Mucosa of descending colon (tissue), 3 donors: ENCODE results near the gene MRPL22. TPM values are rescaled to one million over a fixed set of nuclear protein-coding genes. Genes with fewer than 3 reads are reported as not detected.

ENCODE experiments used
- ATAC-seq: fragments of 200-7000 bp; cut with Tn5 transposase; one replicate; pipeline ENCODE4 v1.9.1; 2020; ENCODE audit warnings: mild to moderate bottlenecking, moderate library complexity
- DNase-seq, 3 donors: peaks; one replicate each; pipeline ENCODE4 v3.0.0-alpha.2; 2020
- H3K36me3 ChIP-seq: fragments of 200-600 bp; one replicate; pipeline ENCODE4 v1.8.0; 2021; ENCODE audit warnings: low read depth, mild to moderate bottlenecking
- H3K4me1 ChIP-seq: fragments of 200-600 bp; one replicate; pipeline ENCODE4 v1.8.0; 2021; ENCODE audit warnings: low read depth, mild to moderate bottlenecking
- H3K4me3 ChIP-seq: fragments of 200-600 bp; one replicate; pipeline ENCODE4 v1.8.0; 2021; ENCODE audit warnings: mild to moderate bottlenecking
- H3K9me3 ChIP-seq: fragments of 200-600 bp; one replicate; pipeline ENCODE4 v1.8.0; 2021; ENCODE audit warnings: mild to moderate bottlenecking
- intact Hi-C, 2 donors: fragments of 100-400 bp; cut with DNase I in 1 of 2; cut with micrococcal nuclease in 1 of 2; formaldehyde crosslinking; loops; one replicate each; pipeline versions ENCODE4 v1.11.0 to v1.11.1; 2022; cut with DNase I, micrococcal nuclease
- long read RNA-seq, 2 donors: library from polyadenylated mRNA; unstranded; transcript quantifications; one replicate each; pipeline ENCODE4 v2.0.0, GENCODE V29; 2019 to 2021
- total RNA-seq, 3 donors: library from RNA; stranded (reverse); fragmentation: NEBNext Ultra II Directional in 2 of 3; extraction: Animal tissue kit (Norgen Biotek cat#: 25700) in 2 of 3; gene quantifications; one replicate each; pipeline versions ENCODE4 v1.2.1 to v1.2.4, GENCODE V29; 2021 to 2023
- TF ChIP-seq, protein P1 (sequence below): fragments of 200-600 bp; IDR thresholded peaks from one replicate; pipeline ENCODE4 v1.8.0; 2022; ENCODE audit warnings: antibody characterized with exemption, mild to moderate bottlenecking
- donor health status: DM: no; HTN: no; CAD: no; lungs with moderate emphysema.
- donor health status: DM: no; HTN: no; CAD: no.
- donor health status: DM: no; HTN: yes; CAD: no.

MRPL22 gene
- total RNA-seq = 10 to 100 TPM; 30.0 to 50.9 (median 36.0) TPM
- long read RNA-seq, donor 1, transcript MRPL22-207 (7 exons, 3,176 nt) = major isoform, 18 of 27 reads
- long read RNA-seq, donor 1, partial matches to known transcripts = 5 of 27 reads
- long read RNA-seq, donor 1, other reads (novel, unspliced or antisense) = 0 of 27 reads
- long read RNA-seq, donor 2, transcript MRPL22-207 (7 exons, 3,176 nt) = major isoform, 40 of 42 reads
- long read RNA-seq, donor 2, partial matches to known transcripts = 0 of 42 reads
- long read RNA-seq, donor 2, other reads (novel, unspliced or antisense) = 0 of 42 reads

DNA sequence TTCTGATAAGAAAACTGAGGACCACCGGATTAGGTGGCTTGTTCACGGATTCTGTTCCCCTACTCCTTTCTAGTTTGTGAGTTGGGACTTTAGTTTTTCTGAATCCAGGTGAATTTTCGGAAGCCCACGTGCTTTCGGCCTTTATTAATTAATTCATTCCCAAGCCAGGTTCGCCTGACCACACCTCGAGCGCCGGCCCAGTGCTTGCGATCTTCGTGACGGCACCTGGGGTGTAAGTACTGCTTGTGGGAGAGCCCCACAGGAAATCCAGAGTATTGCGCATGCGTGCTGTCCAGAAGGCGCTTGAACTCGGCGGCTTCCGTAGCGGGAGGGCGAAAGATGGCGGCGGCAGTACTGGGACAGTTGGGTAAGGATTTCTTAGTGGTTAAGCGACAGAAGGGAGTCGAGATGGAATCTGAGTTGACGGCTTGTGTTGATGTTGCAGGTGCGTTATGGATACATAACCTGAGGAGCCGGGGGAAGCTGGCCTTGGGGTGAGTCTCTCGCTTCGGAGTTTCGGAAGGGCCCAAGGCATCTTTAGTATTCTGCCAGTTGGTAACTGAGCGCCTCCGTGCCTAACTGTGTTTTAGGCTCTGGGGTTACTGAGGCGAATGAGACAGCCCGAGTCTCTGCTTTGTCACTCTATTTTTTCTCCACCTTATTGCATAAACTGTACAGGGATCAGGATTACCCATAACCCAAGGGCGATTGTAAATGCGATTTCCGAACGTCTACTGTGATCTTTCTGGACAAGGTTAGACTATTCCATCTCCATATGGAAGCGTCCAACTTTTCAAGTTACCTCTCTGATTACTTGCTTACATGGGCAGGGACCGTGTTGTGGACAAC is at the start of gene MRPL22:
MRPL22 (plus strand) TSS at position 302 of the 849 bp plus-strand sequence; CDS start at position 340, 38 bp downstream.
- intact Hi-C loops = no loop called here
- H3K4me1 ChIP-seq = peaks cover 24% of the 10 kb centered on the region
- DNase-seq (peak; percentile 94 to 97 (median 95)), ATAC-seq (peak; percentile 86)
- no peaks in the 10 kb centered on the region for H3K9me3 ChIP-seq
- H3K4me3 ChIP-seq = peak within 1 kb of the TSS; percentile 47
- TF ChIP-seq, protein P1, sequence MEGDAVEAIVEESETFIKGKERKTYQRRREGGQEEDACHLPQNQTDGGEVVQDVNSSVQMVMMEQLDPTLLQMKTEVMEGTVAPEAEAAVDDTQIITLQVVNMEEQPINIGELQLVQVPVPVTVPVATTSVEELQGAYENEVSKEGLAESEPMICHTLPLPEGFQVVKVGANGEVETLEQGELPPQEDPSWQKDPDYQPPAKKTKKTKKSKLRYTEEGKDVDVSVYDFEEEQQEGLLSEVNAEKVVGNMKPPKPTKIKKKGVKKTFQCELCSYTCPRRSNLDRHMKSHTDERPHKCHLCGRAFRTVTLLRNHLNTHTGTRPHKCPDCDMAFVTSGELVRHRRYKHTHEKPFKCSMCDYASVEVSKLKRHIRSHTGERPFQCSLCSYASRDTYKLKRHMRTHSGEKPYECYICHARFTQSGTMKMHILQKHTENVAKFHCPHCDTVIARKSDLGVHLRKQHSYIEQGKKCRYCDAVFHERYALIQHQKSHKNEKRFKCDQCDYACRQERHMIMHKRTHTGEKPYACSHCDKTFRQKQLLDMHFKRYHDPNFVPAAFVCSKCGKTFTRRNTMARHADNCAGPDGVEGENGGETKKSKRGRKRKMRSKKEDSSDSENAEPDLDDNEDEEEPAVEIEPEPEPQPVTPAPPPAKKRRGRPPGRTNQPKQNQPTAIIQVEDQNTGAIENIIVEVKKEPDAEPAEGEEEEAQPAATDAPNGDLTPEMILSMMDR = no peak
- H3K36me3 ChIP-seq = no peaks in the 10 kb centered on the region

DNA sequence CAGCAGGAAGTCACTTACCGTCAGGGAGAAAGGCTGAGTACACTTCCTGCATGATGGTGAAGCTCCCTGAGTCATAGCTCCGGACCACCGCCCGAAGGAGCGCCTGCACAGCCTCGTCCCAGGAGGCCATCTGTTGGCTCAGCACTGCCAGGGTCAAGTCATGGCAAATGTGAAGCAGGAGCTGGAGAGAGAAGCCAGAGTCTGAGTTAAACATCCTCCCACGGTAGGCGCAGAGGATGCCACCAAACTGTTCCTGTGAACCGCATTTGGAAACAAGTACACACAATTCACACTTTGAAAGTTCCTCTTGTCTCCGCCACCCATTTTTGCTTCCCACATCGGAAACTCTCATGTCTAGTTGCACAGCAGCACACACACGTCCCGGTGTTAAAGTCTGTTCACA is 48.5 kb upstream of the MRPL22 start:
- TF ChIP-seq, protein P1 = no peak
- DNase-seq = no peak
- Histone ChIP-seq H3K4me3 (no peak overlapping the region), H3K4me1 (no peaks in the 10 kb centered on the region), H3K36me3 (peaks cover 5% of the 10 kb centered on the region), H3K9me3 (peaks cover 1% of the 10 kb centered on the region)
- ATAC-seq = no peak
- intact Hi-C loops = no loop called here

DNA sequence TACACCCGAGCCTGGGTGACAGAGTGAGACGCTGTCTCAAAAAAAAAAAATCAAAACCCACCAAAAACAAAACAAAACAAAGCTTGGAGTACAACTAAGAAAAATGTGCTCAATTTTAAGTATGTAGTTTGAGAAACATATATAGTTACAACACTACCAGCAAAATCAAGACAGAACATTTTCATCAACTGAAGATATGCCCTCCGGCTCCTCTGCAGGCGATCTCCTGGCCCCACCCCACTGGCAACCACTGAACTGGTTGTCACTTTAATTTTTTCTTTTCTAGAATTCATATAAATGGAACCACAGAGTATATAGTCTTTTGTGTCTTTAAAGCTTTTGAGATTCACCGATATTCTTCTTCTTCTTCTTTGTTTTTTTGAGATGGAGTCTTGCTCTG is 47.5 kb upstream of the MRPL22 start:
- Histone ChIP-seq H3K4me1 (no peaks in the 10 kb centered on the region), H3K9me3 (no peaks in the 10 kb centered on the region), H3K4me3 (no peak overlapping the region), H3K36me3 (peaks cover 2% of the 10 kb centered on the region)
- ATAC-seq (no peak), DNase-seq (no peak)
- TF ChIP-seq, protein P1 = no peak
- intact Hi-C loops = no loop called here

DNA sequence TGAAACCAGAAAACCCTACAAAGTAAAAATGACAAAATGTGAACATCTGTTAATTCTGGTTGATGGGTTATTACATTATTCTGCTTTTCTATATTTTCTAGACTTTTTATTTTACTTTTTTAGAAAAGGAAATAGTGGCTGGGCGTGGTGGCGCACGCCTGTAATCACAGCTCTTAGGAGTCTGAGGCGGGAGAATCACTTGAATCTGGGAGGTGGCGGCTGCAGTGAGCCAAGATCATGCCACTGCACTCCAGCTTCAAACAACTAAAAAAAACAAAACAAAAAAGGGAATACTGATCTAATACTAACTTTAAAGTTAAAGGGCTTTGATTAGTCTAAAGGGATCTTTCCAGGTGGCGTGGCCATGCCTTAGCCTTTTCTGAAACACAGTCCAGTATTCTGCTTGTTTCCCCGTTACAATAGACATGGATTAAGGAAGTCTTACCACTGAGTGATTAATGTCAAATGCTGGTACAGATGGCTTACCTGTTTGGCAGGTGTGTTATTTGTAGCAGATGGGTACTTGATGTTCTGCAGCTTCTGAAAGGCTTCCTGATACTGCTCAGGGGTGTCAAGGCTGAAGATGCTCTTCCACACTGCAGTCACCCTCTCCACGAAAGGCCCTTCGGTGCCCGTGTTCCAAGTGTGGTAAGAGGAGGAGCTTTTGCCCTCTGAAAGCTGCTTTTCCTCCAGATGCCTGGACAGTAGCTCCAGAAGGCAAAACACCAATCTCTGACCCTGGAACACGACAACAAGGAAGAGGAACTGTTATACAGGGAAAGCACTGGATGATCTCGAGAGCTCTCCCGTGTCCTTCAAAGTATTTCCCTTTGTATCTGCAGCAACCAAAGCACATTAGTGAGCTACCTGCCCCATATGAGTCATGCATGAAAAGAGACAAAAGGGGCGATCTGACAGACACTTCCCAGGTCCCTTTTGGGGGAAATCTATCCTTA is 45.0 kb upstream of the MRPL22 start:
- Histone ChIP-seq H3K36me3 (peaks cover 3% of the 10 kb centered on the region), H3K4me3 (no peak overlapping the region), H3K9me3 (no peaks in the 10 kb centered on the region), H3K4me1 (no peaks in the 10 kb centered on the region)
- TF ChIP-seq, protein P1 = no peak
- intact Hi-C loops = no loop called here
- ATAC-seq (peak; percentile 68), DNase-seq (no peak)

DNA sequence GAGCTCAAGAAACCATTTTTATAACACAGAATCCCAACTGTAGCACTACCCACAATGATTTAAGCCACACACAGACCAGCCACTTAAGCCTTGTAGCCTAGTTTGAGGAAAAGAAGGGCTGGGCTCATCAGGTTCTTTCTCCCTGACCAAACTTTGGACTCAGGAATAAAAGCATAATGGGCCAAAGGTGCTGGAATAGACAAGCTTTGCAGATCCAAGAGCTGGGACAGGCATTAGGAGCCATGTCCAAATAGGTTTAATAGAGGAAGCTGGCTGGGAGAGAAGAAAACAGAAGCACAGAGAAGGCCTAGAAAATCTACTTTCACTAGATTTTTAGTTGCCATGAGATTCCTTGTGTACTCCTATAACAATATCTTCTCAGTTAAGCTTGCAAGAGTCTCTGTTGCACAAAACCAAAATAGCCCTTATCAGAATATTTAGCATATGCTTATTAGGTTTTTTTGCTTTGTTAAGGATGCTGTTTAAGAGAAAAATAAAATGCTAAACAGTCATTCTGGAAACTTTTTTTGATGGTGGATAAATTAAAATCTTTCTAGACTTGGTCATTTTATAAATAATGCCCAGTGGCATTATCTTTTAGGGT is 44.2 kb upstream of the MRPL22 start:
- DNase-seq (no peak), ATAC-seq (peak; percentile 44)
- Histone ChIP-seq H3K36me3 (peaks cover 3% of the 10 kb centered on the region), H3K4me3 (no peak overlapping the region), H3K9me3 (no peaks in the 10 kb centered on the region), H3K4me1 (no peaks in the 10 kb centered on the region)
- intact Hi-C loops = no loop called here
- TF ChIP-seq, protein P1 = no peak
